ENCODE measurements around the gene MAVS.

GRCh38 chr20:3847429-3847940 is 851 bp downstream of the MAVS start:
- TF ChIP-seq CTCF (conservative IDR thresholded peaks at IDR 0.05 in 1 of 2, IDR thresholded peaks at IDR 0.05 in 1 of 2; ENCODE audit: extremely low read depth in 1 of 2, insufficient read depth in 1 of 2, low read depth in 1 of 2, low read length in 2 of 2) = no peak
- TF ChIP-seq EZH2 (IDR thresholded peaks at IDR 0.05; ENCODE audit: borderline replicate concordance, low read length) = no peak

All from mammary epithelial cell (primary cell).